Hepatocyte (in vitro differentiated cells): ENCODE measurements around the gene DNAJC8.

Experiments used
- EZH2 ChIP-seq: fragments of 200-600 bp; sonication (generic); IDR thresholded peaks from 2 replicates; pipeline ENCODE4 v1.6.1; 2016; ENCODE audit warnings: antibody characterized with exemption, mild to moderate bottlenecking, borderline replicate concordance
- EZH2phosphoT487 ChIP-seq: fragments of 200-600 bp; sonication (generic); IDR thresholded peaks from one replicate; pipeline ENCODE4 v1.6.1; 2018; ENCODE audit warnings: antibody characterized with exemption, mild to moderate bottlenecking, low read depth, moderate library complexity; ENCODE audit not compliant: unreplicated experiment, severe bottlenecking
- TF ChIP-seq, protein P1 (sequence below): fragments of 200-600 bp; sonication (generic); IDR thresholded peaks from 2 replicates; pipeline ENCODE4 v1.5.1; 2016; ENCODE audit warnings: antibody characterized with exemption, mild to moderate bottlenecking; ENCODE audit not compliant: poor library complexity

DNA sequence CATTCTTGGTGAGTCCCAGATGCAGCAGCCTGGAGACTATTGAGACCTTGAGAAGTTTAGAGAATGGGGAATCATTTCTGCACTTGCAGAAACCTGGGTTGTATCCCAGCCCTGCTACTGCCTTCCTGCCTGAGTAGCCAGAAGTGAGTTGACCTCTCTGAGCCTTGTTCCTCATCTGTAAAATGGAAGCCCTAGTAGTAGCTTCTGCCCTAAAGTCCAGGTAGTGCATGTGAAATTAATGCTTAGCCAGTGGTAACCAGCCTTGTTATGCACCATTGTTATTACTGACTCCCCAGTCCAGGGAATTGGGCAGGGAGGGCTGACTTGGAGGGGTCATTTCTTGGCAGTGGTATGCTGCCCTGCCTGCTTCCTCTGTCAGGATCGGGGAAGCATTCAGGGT lies 32.1 kb upstream of the DNAJC8 start:
- TF ChIP-seq, protein P1, sequence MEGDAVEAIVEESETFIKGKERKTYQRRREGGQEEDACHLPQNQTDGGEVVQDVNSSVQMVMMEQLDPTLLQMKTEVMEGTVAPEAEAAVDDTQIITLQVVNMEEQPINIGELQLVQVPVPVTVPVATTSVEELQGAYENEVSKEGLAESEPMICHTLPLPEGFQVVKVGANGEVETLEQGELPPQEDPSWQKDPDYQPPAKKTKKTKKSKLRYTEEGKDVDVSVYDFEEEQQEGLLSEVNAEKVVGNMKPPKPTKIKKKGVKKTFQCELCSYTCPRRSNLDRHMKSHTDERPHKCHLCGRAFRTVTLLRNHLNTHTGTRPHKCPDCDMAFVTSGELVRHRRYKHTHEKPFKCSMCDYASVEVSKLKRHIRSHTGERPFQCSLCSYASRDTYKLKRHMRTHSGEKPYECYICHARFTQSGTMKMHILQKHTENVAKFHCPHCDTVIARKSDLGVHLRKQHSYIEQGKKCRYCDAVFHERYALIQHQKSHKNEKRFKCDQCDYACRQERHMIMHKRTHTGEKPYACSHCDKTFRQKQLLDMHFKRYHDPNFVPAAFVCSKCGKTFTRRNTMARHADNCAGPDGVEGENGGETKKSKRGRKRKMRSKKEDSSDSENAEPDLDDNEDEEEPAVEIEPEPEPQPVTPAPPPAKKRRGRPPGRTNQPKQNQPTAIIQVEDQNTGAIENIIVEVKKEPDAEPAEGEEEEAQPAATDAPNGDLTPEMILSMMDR, result no peak
- no peak for TF ChIP-seq EZH2phosphoT487
- TF ChIP-seq EZH2, result no peak
